ENCODE measurements around the gene BCAR3.

DNA sequence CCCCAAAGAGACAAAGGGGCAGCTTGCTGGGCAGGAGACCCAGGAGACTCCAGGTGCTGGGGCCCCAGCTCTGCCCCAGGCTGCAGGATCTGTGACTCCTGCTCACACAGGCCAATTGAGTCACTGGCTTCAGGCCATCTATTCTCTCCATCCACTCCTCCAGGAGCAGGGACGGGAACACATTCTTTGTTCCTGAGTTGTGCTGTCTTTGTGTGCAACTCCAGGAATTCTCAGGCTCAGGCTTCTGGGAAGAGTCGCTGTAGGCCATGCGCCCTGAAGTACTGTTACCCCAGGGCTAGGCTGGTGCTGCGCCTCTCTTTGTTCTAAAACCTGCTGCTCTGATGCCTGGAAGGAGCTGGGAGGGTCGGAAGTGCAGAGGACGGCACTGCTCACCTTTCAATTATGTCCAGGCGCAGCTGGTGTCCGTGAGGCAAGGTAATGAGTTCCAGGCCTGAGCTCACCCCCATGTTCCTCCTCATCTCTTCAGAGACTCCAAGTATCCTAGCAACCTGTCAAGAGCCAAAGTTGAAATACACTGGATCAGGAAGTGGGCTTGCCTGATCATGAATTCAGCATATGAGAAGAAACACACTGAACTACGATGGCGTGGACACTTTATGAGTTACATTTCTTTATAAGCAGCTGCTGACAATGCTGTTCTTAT, 105.9 kb downstream of the BCAR3 start:
- TF ChIP-seq POLR2A (IDR thresholded peaks at IDR 0.05; ENCODE audit: low read depth, low read length): no peak
- TF ChIP-seq POLR2AphosphoS5 (IDR thresholded peaks at IDR 0.05; ENCODE audit: low read depth, low read length): no peak
- TF ChIP-seq TAF1 (IDR thresholded peaks at IDR 0.05; ENCODE audit: borderline replicate concordance, low read depth, low read length): no peak

Measured in GM12892 (cell line).